ENCODE data around the gene RHOG.

DNA sequence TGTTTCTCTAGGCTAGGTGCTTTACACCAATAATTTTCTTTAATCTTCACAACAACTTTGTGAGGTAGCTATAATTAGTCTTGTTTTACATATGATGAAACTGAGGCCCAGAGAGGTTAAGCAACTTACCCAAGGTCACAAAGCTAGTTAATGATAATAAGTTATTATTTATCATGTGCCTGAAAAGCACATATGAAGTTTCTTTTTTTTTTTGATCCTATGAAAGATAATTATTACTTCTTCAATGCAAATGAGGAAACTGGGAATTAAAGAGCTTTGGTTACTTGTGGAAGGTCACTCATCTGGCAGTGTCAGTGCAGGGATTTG is 37.5 kb upstream of the RHOG start:
- TF ChIP-seq, protein P1, sequence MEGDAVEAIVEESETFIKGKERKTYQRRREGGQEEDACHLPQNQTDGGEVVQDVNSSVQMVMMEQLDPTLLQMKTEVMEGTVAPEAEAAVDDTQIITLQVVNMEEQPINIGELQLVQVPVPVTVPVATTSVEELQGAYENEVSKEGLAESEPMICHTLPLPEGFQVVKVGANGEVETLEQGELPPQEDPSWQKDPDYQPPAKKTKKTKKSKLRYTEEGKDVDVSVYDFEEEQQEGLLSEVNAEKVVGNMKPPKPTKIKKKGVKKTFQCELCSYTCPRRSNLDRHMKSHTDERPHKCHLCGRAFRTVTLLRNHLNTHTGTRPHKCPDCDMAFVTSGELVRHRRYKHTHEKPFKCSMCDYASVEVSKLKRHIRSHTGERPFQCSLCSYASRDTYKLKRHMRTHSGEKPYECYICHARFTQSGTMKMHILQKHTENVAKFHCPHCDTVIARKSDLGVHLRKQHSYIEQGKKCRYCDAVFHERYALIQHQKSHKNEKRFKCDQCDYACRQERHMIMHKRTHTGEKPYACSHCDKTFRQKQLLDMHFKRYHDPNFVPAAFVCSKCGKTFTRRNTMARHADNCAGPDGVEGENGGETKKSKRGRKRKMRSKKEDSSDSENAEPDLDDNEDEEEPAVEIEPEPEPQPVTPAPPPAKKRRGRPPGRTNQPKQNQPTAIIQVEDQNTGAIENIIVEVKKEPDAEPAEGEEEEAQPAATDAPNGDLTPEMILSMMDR (IDR thresholded peaks at IDR 0.05), result no peak
- TF ChIP-seq POLR2A (IDR thresholded peaks at IDR 0.05), result no peak
- no peak for TF ChIP-seq EP300 (IDR thresholded peaks at IDR 0.05)
